T follicular helper cell (primary cell): ENCODE data around the gene RAPGEF4.
"Not testable (repeated sequence)": the region's sequence is repeated elsewhere in the genome, so short reads cannot be mapped to it uniquely, and the experiment has no call there.

ENCODE experiments used
- DNase-seq: peaks from one replicate; pipeline ENCODE4 v3.0.0-alpha.2; 2020; ENCODE audit warnings: low read depth

Gene RAPGEF4

GRCh38 chr2:173064151-173064805 lies 328.6 kb downstream of the RAPGEF4 start:
- DNase-seq = no peak

DNA sequence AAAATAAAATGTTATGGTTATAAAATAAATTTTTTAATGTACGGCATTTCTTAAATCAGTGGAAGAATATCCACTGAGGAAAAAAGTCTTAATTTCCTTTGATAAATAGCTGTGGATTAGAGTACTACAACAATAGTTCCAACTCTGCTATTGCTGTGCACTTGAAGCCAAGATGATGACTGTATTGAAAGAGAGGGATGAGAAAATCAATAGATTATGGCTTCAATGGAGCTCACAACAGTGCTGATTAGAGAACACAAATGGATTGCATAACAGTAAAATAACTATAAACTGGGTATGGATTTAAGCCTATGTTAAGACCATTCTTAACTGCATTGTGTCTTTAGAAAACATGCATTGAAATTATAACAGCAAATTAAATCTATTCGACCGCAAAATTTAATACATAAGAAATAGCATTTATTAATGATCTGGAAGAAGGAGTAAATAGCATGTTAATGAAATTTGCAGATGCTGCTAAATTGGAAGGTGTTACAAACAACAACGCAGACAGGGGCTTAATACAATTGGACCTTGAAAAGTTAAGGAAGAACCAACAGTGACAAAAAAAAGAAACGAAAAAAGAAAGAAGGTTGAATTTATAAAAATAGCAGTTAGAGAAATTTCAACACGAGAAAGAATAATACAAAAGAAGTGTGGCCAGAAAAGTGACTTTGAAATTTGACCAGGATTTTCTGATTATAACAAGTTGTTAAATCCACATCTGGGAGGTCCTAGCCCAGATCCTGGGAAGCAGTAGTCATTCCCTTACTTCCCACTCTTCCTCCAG lies 331.4 kb downstream of the RAPGEF4 start:
- DNase-seq = no peak

GRCh38 chr2:173075056-173075780 lies 339.6 kb downstream of the RAPGEF4 start:
- no peak for DNase-seq

DNA sequence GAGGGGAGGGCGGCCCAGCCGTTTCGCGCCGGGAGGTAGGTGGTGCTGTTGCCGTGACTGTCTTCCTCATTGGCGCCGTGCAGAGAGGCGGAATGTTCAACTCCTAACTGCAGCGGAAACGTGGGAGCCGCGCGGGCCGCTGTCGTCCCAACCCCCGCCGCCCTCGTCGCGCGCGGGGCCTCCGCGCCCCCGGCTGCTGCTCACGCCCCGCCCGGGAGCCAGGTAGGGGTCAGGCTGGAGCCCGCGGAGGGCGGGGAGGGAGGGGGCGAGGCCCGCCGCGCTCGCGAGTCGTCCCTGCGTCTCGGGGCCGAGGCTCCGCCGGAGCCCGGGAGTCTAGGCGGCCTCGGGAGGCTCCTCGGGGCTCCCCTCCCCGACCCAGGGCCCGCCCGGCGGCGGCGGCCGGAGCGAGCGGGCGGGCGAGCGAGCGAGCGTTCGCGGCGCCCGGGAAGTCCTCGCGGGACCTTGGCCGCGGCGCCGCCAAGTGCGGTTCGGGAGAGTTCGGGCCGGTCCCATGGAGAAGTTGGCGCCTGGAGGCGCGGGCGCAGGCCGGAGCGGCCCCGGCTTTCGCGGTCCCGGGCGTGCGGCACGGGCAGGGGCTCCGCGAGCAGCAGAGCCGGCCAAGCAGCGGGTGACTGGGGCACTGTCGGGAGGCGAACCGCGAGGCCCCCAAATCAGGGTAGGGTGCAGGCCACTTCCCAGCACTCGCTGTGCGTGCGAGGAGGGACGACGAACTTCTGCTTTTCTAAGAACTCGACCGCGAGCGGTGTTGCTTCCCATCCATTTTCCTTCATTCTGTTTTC lies 340.3 kb downstream of the RAPGEF4 start, which contains the start of gene MAP3K20:
Gene MAP3K20, plus strand, starts transcription at position 66 of the 800 bp plus-strand sequence. CDS start 15,186 bp downstream, outside the sequence.
- peak; percentile 3 for DNase-seq

DNA sequence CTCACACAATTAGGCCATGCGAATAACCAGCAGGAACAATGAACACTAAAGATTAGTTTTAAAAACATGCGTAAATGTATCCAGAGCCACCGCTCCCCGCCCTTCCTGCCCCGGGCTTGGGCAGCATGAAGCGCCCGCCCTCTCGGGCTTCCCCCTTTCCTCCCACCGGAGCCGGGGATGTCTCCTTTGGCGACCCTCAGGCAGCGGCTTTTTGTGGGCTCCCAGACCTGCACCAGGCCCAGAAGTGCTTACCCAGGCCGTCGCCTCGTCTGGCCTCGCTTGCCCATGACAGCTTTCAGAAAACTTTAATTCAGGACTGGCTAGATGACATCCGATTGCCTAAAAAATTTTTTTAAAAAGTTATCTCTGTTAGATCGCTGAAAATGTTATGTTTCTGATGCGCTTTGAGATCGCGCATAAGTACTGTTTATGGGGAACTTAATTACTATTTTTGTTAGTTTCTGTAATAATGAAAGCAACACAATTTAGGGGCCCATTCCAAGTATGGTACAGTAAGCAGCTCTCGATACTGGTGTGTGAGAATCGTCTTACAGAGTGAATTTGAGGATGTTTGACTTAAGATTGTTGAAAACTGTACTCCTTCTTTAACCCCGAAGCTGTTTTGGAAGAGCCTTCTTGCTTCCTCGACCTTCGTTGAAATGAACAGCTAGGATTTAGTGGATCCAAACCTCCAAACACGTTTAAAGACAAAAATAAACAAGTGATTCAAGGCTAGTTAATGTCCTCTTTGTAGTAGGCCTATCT lies 341.1 kb downstream of the RAPGEF4 start:
- DNase-seq = no peak

DNA sequence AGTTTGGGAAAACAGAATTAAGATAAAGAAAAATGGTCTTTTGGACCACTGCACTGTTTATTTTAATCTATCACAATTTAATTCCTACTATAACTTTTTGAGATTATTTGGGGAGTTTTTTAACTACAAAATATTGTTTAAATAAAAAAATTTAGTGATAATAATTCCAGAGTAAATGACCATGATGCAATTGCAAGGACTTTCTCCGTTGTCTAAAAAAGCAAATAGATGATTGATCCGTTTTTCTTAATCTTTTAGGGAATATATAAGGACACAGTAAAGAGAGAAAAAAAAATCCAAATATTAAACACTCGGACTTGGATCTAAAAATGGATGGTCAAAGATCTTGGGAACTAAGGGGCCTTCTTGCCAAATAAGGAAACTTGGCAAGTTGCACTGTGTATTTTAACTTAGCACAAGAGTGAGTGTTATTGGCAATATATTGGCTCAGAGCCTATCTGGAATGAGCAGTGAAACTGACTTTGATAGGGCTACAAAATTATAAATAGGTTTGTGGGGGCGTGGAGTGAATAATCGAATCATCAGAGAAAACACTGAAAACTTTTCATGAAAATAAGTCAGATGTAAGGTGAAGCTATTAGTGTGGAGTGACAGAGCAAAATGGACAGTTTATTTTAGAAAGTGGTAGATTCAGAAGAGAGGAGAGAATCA lies 342.0 kb downstream of the RAPGEF4 start:
- no peak for DNase-seq

GRCh38 chr2:173079141-173079540 lies 343.5 kb downstream of the RAPGEF4 start:
- no peak for DNase-seq

DNA sequence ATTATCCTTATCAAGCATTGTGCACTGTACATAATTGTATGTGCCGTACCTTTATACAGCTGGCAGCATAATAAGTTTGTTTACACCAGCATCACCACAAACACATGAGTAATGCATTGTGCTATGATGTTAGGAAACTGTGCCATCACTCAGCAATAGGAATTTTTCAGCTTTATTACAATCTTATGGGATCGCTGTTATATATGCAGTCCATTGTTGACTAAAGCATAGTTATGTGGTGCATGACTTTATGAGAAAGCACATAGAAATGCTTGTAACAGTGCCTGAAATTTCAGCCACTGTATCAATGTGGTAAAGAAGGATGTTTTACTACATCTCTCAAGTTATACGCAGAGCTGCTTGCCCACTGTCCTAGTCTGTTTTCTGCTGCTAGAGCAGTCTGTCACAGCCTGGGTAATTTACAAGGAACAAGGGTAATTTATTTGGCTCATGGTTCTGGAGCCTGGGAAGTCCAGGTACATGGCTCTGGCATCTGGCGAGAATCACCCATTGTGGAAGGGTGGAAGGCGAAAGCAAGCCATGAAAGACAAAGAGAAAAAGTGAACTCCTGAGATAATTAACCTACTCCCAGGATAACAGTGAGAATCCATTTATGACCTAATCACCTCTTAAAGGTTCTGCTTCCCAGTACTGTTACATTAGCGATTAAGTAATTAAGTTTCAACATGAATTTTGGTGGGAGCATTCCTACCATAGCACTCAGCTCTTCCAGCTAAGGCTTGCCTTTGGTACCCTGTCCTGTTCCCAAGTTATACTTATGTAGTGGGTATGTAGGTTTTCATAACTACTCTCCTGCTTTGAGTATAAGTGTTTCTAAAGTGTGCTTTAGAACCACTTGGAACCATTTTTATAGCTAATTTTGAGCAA lies 344.6 kb downstream of the RAPGEF4 start:
- DNase-seq = no peak

GRCh38 chr2:173086518-173087213 lies 351.0 kb downstream of the RAPGEF4 start:
- DNase-seq = no peak

DNA sequence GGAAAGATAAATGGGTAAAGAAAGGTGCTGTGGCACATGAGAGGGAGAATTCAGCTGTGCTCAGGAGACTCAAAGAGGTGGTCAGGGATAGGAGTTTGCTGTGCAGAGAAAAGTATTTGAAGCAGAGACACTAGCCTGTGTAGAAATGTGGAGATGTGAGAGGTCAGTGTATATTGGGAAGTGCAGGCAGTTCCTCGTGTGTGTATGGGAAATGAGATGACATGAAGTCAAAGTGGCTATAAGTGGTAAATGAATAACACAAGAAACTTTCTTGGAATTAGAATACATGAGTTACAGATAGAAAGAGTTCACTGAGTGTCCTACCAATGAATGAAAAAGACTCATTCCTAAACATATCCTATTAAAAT lies 351.6 kb downstream of the RAPGEF4 start:
- no peak for DNase-seq

DNA sequence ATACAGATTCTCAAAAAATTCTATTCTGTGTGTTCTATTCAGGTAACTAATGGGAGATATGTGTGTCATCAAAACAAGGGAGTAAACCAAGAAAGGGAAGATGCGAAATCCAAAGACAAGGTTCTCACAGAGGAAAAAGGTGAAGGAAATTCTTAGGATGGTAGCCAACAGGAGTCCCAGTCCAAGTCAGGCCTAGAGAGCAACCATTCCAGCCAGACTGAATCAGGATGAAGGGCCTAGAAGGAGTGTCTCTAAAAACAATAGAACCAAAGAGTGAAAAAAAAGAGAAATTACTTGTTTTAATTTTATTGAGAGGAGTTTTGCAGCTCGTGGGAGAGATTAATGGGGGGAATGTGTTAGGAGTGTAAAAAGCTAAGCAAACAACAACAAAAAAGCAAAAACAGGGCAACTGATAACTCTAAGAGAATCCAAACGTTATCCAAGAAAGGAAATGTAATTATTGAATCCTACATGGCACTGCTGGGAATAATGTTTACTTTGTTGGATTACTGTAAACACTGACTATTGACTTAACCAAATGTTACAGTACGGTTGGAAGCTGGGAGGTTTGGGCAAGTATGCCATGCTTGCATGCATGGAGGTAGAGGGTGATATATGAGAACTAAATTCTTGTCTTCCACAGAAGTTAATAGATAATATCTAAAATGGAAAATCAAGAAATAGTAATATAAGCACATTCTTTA lies 352.3 kb downstream of the RAPGEF4 start:
- no peak for DNase-seq

- no peak for DNase-seq
Observed at GRCh38 chr2:173090276-173090877, 354.7 kb downstream of the RAPGEF4 start.

GRCh38 chr2:173090973-173091660 lies 355.5 kb downstream of the RAPGEF4 start:
- no peak for DNase-seq

DNA sequence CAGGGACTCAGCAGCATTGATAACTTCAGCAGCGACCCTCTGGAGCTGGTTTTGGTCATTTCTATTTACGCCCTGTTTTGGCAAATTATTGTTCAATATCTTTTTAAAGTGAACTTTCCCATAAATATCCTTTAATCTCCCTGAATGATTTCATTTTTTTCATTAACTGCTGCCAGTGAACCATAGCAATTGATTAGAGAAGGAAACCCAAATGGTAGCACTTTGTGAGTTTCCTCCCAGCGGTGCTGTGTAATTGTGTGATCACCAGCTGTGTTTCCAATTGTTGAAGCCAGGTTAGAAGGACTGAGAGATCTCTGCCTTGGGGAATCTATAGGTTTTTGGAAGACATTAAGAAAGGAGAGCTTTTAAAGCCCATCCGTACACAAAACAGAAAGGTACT lies 356.3 kb downstream of the RAPGEF4 start:
- DNase-seq = no peak

GRCh38 chr2:173092844-173093402 lies 357.3 kb downstream of the RAPGEF4 start:
- DNase-seq = no peak

DNA sequence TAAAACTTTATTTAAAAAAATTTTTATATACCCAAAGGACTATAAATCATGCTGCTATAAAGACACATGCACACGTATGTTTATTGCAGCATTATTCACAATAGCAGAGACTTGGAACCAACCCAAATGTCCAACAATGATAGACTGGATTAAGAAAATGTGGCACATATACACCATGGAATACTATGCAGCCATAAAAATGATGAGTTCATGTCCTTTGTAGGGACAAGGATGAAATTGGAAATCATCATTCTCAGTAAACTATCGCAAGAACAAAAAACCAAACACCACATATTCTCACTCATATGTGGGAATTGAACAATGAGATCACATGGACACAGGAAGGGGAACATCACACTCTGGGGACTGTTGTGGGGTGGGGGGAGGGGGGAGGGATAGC lies 358.0 kb downstream of the RAPGEF4 start:
- not testable (repeated sequence) for DNase-seq

DNA sequence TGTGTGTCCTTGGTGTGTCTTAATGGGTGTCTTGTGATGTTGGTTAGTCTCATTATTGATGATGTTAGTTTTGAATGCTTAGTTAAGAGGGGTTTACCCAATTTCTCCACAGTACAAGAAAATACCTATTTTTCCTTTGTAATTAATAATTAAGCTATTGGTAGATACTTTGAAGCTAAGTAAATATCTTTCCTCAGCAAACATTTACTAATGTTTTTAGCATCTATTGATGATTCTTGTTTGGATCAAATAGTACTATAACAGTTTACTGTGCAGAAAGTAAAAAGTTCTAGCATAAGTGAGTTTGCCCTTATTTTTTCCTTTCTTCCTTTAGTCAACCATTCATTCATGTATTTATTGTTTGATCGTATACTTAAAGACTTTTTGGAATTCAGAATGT lies 359.1 kb downstream of the RAPGEF4 start:
- no peak for DNase-seq
